Measurements from ENCODE around the gene WNT3.
"Not testable (repeated sequence)": the region's sequence is repeated elsewhere in the genome, so short reads cannot be mapped to it uniquely, and the experiment has no call there.

WNT3 gene

DNA sequence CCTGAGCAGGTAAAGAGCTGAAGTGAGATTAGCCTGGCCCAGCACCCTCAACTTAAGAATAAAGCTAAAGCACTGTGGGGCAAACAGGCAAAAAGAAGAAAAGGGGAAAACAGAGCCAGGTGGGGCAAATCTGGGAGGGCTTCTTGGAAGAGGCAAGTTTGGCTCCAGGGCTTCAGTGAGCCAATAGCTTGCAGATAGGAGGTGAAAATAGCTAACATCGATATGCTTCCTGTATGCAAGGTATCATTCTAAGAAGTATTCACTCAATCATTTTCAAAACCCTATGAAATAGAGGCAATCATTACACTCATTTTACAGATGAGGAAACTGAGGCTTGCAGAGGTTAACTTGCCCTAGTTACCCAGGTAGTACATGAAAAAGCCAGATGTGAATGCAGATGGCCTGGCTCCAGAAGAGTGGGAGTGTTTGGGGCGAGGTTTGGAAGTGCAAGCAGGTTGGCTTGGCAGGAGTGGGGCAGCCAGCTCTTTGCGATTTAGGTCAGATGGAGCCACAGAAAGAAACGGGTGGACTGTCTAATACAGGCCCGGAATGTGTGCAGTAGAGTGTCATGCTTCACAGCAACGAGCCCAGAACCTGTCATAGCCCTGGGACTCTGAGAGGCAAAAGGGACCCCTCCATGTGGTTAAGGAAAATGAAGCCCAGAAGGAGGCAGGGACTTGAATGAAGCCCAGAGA, 5.7 kb downstream of the WNT3 start:
- DNase-seq: no peak

DNA sequence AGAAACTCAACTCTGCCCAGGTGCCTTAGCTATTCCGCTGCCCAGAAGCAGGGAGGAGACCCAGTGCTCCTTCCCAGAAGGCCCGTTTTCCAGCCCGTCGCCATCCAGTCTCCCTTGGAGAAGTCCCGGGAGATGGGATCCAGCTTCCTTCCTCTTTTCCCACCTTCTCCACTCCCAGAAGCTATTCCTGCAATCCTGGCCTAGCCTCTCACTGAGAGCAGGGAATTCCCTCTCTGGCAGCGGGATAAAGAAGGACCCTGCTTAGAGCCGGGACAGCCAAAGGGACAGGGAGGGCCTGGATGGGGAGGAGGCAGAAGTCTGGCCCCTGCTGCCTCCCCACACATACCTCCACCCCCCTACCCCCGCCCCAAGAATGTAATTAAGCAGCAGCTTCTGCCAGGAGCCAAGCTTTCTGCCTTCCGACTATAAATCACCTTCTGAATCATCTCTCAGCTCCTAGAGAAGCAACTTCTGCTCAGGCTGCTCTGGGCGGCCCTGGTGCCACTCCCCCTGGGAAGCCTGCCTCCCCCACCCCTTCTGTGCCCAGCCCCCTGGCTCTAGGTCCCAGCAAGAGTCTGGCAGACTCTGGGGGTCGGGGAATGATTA, 6.4 kb downstream of the WNT3 start:
- DNase-seq: no peak

- no peak for DNase-seq
Measured at GRCh38 chr17:46810837-46811236, 7.7 kb downstream of the WNT3 start.

DNA sequence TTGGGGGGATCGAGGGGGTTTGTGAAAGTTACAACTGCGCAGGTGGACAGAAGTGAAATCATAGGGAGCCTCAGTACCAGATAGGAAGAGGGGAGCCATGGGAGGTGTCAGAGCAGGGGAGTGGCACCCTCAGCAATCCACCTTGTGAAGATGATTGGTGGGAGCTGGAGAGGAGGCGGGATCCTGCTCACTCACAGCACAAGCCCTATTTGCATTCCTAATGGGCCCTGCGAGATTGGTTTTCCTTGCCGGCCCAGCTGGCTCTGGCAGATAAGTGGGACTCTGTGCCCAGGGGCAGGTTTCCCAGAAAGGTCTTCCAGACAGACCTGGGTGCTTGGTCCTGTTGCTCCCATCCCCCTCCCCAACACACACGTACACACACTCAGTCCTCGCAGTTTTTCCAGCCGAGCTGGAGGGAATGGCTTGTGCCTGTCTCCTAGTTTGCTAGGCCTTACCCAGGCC, 9.4 kb downstream of the WNT3 start:
- DNase-seq: no peak

DNA sequence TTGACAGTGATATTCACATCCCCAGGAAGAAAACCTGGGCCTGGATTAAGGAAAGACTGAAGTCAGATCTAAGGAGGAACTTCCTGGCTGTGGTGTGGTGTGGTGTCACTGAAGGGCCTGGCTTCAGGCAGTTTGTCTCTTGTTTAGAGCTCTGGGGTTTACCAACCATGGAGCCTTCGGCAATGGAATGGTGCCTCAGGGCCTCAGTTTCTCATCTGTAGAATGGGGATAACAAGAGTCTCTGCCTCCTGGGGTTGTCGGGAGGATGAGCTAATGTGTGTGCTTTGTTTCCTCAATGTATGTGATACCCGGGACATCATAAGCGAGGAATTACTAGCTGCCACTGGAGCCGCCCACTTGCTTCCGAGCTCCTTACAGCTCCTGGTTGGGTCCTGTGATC, 12.7 kb downstream of the WNT3 start:
- DNase-seq: no peak

DNA sequence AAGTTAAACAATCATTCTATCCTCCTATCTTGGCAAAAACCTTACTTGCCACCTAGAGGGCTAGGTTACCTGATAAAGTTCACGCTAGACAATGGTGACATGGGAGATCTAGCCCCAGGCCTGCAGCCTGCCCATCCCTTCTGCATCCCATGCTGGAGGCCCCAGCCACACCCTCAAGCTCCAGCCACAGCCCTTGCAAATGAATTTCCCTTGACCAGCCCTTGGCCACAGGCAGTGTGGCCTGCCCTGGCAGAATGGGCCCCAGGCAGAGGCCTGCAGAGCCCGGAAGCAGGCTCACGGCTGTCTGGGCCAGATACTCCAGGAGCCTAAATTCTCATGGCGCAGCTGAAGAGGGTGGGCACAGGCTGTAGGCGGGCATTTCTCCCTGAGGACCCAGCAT, 14.9 kb downstream of the WNT3 start:
- DNase-seq: no peak

GRCh38 chr17:46802800-46803199, 15.7 kb downstream of the WNT3 start:
- no peak for DNase-seq

- no peak for DNase-seq
Measured at GRCh38 chr17:46800573-46800972, 17.9 kb downstream of the WNT3 start.

DNA sequence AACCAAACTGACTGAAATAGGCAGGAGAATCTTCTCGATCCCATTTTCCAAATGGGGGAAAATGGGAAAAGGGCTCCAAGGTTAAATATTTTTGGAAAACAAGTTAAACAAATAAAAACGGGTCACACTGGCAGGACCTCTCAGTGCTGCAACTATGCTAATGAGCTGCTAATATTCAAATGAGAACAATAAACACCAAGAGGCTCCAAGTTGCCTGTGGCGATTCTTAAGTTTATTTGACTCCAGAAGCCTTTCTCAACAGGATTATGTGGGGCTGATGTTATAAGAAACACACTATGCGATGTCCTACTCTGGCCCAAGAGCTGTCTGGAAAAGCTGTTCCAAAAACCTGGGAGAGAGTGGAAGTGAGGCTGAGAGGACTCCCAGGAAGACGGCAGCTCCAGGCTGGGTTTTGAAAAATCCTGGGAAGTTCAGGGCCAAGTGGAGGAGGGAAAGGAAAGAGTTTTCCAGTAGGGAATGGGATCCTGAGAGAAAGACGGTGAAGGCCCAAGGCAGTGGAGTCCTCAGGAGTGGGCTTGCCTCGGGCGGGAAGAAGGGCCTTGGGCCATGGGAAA, 21.4 kb downstream of the WNT3 start:
- no peak for DNase-seq

- no peak for DNase-seq
Measured at GRCh38 chr17:46796524-46796923, 22.0 kb downstream of the WNT3 start.

GRCh38 chr17:46796084-46796483, 22.4 kb downstream of the WNT3 start:
- DNase-seq: no peak

- no peak for DNase-seq
Measured at GRCh38 chr17:46795379-46795952, 23.0 kb downstream of the WNT3 start.

DNA sequence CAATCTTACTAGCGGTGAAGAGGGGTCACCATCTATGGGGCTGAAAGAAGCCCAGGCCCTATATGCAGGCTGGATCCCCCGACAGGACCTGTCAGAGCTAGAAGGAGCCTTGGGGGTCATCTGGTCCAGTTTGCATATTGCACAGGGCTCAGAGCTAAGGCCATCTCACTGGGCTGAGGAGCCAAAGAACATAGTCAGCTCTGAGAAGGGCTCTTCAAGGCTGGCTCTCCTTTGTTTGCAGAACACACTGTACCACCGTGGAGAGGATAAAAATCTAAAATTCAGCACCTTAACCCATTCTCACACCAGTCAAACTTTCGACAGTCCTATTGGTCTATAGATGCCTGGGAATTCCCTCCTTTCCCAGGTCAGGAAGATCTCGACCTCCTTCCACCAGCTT, 24.2 kb downstream of the WNT3 start:
- no peak for DNase-seq

DNA sequence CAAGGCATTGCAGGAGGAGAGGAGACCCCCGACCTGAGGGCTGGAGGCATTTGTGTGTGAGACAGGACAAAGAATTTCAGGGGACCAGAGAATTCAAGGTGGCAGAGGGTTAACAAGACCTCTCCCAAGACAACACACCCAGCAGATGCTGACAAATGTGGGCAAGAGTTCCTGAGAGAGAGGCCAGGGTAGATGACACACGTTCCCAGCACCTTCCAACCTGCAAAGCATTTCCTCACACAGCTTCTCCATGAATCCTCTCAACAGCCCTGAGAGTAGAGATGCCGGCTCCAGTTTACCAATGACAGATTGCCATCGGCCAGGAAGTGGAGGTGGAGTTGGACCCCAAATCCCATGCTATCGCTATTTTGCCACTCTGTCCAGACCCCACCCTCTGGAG, 25.0 kb downstream of the WNT3 start:
- no peak for DNase-seq

GRCh38 chr17:46793023-46793422, 25.5 kb downstream of the WNT3 start:
- DNase-seq: not testable (repeated sequence)

DNA sequence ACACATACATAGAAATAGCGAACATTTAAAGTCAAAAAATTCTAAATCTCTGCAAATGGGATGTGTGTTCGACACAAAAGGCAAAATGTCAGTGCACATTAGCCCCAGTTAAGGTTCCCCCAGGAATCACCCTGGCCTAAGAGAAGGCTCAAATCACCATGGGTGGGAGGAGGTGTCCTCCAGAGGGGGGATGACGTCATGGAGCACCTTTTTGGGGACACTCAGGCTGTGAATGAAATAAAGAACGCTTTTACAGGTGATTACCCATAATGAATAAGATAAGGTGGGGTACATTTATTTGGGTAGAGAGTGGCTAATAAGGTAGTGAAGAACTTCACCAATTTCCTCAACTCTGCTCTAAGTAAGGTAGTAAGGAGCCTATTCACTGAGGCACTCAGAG, 26.4 kb downstream of the WNT3 start:
- no peak for DNase-seq

DNA sequence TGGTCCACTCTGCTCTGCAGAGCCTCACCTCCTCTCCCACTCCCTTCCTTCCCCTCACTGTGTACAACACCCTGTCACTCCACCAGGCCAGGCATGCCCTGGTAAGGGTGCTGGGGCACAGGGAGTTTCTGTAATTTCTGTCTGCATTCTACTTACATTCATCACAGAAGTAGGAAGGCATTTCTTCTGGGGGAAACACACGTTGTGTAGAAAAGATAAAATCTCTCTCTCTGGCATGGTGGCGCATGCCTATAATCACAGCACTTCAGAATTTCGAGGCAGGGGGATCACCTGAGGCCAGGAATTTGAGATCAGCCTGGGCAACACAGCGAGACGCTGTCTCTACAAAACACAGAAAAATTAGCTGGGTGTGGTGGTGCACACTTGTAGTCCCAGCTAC, 27.0 kb downstream of the WNT3 start:
- no peak for DNase-seq

- no peak for DNase-seq
Measured at GRCh38 chr17:46790216-46790615, 28.3 kb downstream of the WNT3 start.

DNA sequence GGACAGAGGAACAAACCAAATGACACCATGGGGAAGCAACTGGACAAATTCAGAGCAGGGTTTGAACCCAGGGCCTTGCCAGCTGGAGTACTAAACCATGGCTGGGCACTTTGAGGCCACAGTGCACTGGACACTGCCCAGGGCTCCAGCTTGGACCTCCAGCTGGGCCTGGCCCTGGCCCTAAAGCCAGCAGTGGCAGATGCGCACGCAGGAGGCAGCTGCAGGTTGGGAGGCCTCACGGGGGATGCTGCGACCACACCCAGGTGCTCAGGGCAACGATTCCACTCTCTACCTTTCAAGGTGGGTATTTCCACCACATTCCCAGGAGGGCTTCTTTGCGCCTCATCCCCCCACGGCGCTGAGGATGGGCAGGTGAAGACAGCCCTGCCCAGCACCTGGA, 28.9 kb downstream of the WNT3 start:
- DNase-seq: no peak

GRCh38 chr17:46788796-46789195, 29.7 kb downstream of the WNT3 start:
- DNase-seq: no peak

- DNase-seq: no peak
Measured at GRCh38 chr17:46788300-46788699, 30.2 kb downstream of the WNT3 start.

- DNase-seq: no peak
Measured at GRCh38 chr17:46787478-46787877, 31.0 kb downstream of the WNT3 start.

DNA sequence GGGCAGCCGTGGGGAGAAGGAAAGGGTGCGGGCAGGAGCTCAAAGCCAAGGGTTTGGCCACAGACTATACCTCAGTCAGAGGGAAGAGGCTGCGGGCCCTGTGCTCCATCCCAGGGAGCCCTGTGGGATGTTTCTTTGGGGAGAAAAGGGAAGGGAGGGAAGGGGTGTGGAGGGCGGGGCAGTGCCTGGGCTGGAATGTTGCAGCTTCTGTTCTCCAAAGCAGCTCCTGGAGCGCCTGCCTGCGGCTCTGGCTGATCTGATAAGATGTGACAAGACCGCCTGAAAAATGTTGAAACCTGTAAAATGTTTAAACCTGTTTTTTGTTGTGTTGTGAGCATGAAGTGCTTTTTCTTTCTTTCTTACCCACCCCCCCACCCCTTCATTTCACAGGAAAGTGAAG, 32.8 kb downstream of the WNT3 start:
- no peak for DNase-seq

GRCh38 chr17:46783031-46783593, 35.4 kb downstream of the WNT3 start:
- no peak for DNase-seq

Measured in NCI-H2107 (cell line).